CD14-positive monocyte (primary cell): ENCODE results near the gene JDP2. TPM values are rescaled to one million over a fixed set of nuclear protein-coding genes. Genes with fewer than 3 reads are reported as not detected.

ENCODE experiments used
- DNase-seq, 3 donors: peaks; one replicate each; pipeline ENCODE4 v3.0.0-alpha.2; 2011 to 2022
- H2AFZ ChIP-seq: 2 replicates; pipeline ENCODE4 v1.6.0; 2012; ENCODE audit warnings: mild to moderate bottlenecking, low read depth, low read length, inconsistent platforms; ENCODE audit not compliant: insufficient read depth, poor library complexity, severe bottlenecking
- H3K27ac ChIP-seq, 2 donors: 1 replicate in 1 of 2; 2 replicates in 1 of 2; pipeline ENCODE4 v1.5.1; 2012 to 2013; ENCODE audit warnings: low read length in 2 of 2, control low read depth in 1 of 2, inconsistent platforms in 1 of 2, low read depth in 1 of 2, mild to moderate bottlenecking in 1 of 2
- H3K27me3 ChIP-seq, 2 donors: one replicate each; pipeline versions ENCODE4 v1.6.0 to v1.6.1; 2011 to 2013; ENCODE audit warnings: low read length in 2 of 2; ENCODE audit not compliant: control insufficient read depth in 2 of 2, insufficient read depth in 2 of 2
- H3K36me3 ChIP-seq, 2 donors: replicated peaks in 1 of 2; 1 replicate in 1 of 2; 2 replicates in 1 of 2; pipeline versions ENCODE4 v1.5.1 to v1.6.1; 2012 to 2013; ENCODE audit warnings: low read length in 2 of 2, control low read depth in 1 of 2, inconsistent platforms in 1 of 2, mild to moderate bottlenecking in 1 of 2; ENCODE audit not compliant: insufficient read depth in 2 of 2, control insufficient read depth in 1 of 2
- H3K4me1 ChIP-seq, 2 donors: 1 replicate in 1 of 2; 2 replicates in 1 of 2; pipeline versions ENCODE4 v1.5.1 to v1.6.1; 2012 to 2013; ENCODE audit warnings: low read length in 2 of 2, control low read depth in 1 of 2, inconsistent platforms in 1 of 2, mild to moderate bottlenecking in 1 of 2, moderate library complexity in 1 of 2; ENCODE audit not compliant: insufficient read depth in 2 of 2, control insufficient read depth in 1 of 2
- H3K4me2 ChIP-seq: replicated peaks from 2 replicates; pipeline ENCODE3; 2012; ENCODE audit warnings: low read length, moderate library complexity, mild to moderate bottlenecking; ENCODE audit not compliant: poor library complexity, severe bottlenecking; ENCODE audit errors: extremely low read depth
- H3K4me3 ChIP-seq, 3 experiments: fragments of 200-600 bp in 1 of 3; sonication (generic) in 1 of 3; replicated peaks in 1 of 3; 1 replicate in 2 of 3; 2 replicates in 1 of 3; pipeline ENCODE4 v1.5.1; 2011 to 2013; ENCODE audit warnings: low read length in 3 of 3, mild to moderate bottlenecking in 3 of 3, control low read depth in 2 of 3, low read depth in 2 of 3, inconsistent platforms in 1 of 3, moderate library complexity in 1 of 3
- H3K79me2 ChIP-seq: 2 replicates; pipeline ENCODE4 v1.6.0; 2012; ENCODE audit warnings: mild to moderate bottlenecking, control low read depth, inconsistent platforms, low read length, moderate library complexity; ENCODE audit not compliant: insufficient read depth
- H3K9ac ChIP-seq: 2 replicates; pipeline ENCODE4 v1.6.0; 2017; ENCODE audit warnings: low read length, mild to moderate bottlenecking; ENCODE audit not compliant: insufficient read depth, poor library complexity, severe bottlenecking
- H3K9me3 ChIP-seq, 2 donors: replicated peaks in 1 of 2; 1 replicate in 1 of 2; 2 replicates in 1 of 2; pipeline versions ENCODE4 v1.5.1 to v1.6.1; 2012 to 2013; ENCODE audit warnings: low read length in 2 of 2, control low read depth in 1 of 2; ENCODE audit not compliant: control insufficient read depth in 1 of 2, insufficient read depth in 1 of 2
- H4K20me1 ChIP-seq: 2 replicates; pipeline ENCODE4 v1.6.0; 2012; ENCODE audit warnings: mild to moderate bottlenecking, low read length, control low read depth, moderate library complexity; ENCODE audit not compliant: insufficient read depth
- H3K27ac Mint-ChIP-seq, 7 donors: one replicate each; pipeline ENCODE4 v1.8.0; 2020; ENCODE audit warnings: mild to moderate bottlenecking in 7 of 7, mixed read lengths in 7 of 7, moderate library complexity in 6 of 7, inconsistent platforms in 2 of 7
- H3K27me3 Mint-ChIP-seq, 3 donors: one replicate each; pipeline ENCODE4 v1.8.0; 2021 to 2022; ENCODE audit warnings: low read depth in 3 of 3, mild to moderate bottlenecking in 3 of 3, mixed read lengths in 3 of 3, moderate library complexity in 3 of 3, inconsistent platforms in 1 of 3
- H3K36me3 Mint-ChIP-seq, 2 donors: one replicate each; pipeline ENCODE4 v1.8.0; 2020; ENCODE audit warnings: mixed read lengths in 2 of 2, inconsistent platforms in 1 of 2, mild to moderate bottlenecking in 1 of 2
- H3K4me1 Mint-ChIP-seq: one replicate; pipeline ENCODE4 v1.8.0; 2020; ENCODE audit warnings: mild to moderate bottlenecking, mixed read lengths
- H3K4me3 Mint-ChIP-seq, 2 donors: one replicate each; pipeline ENCODE4 v1.8.0; 2020; ENCODE audit warnings: mild to moderate bottlenecking in 2 of 2, mixed read lengths in 2 of 2, moderate library complexity in 1 of 2
- H3K9me3 Mint-ChIP-seq, 7 donors: one replicate each; pipeline ENCODE4 v1.8.0; 2020 to 2022; ENCODE audit warnings: mixed read lengths in 7 of 7, mild to moderate bottlenecking in 6 of 7, moderate library complexity in 6 of 7, inconsistent platforms in 2 of 7
- WGBS: methylation state at CpG from one replicate; pipeline ENCODE4 v1.1.5; 2013; ENCODE audit warnings: missing lambda C conversion rate; ENCODE audit not compliant: insufficient coverage; 5-methylcytosine and 5-hydroxymethylcytosine counted together
- intact Hi-C, 2 donors: fragments of 100-400 bp; cut with micrococcal nuclease; formaldehyde crosslinking; loops; one replicate each; pipeline versions ENCODE4 v1.15.0 to v1.15.1; 2023
- polyA plus RNA-seq, 3 donors: library from polyadenylated mRNA; depleted of rRNA in 1 of 3; unstranded in 2 of 3; stranded (reverse) in 1 of 3; fragments of 300-500 nt in 2 of 3; fragments of >200 nt in 1 of 3; fragmentation: Illumina TruSeq in 2 of 3; gene quantifications; 1 replicate in 2 of 3; 2 replicates in 1 of 3; pipeline ENCODE4 v1.2.3, GENCODE V29; 2012 to 2021
- TF ChIP-seq, protein P1 (sequence below): fragments of 200-600 bp; IDR thresholded peaks from one replicate; pipeline ENCODE4 v1.8.0; 2022; ENCODE audit warnings: antibody characterized with exemption, mild to moderate bottlenecking

The JDP2 gene
- polyA plus RNA-seq, 3 donors: 3.5 to 69.2 (median 14.2) TPM

DNA sequence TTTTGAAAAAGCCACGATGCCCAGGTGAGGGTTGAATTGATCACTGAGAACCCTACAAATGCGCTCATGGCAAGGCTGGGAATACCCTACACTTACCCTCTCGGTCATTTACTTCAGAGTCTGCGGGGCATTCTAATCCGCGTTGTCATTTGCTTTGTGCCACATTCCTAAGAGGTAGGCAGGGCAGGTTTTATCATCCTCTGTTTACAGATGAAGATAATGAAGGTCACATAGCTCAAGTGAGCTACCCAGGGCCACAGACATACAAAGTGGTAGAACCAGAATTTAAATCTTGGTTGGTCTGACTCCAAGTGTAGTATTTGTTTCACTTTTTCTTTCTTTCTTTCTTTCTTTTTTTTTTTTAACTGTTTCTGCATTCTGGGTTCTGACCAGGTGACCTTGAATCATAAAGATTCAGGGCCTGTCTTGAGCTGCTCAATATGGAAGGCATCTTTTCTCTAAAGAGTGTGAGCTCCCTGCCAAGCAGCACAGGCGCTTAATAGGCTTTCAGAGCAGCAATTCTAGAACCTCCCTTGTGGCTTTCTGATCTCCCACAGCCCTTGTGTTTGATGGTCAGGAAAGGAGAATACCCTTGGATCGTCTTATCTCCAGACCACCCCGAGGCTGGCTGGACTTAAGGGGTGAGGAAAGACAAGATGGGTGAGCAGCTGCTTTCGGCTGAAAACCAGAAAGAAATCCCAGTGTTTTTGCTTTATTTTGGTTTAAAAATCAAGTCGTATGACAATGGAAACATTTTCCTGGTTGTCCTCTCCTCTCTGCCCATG is 93.8 kb downstream of the JDP2 start:
- Histone ChIP-seq H3K4me2 (peak overlapping the region; percentile 87), H4K20me1 (peaks cover 20% of the 10 kb centered on the region), H3K79me2 (peaks cover 43% of the 10 kb centered on the region), H3K9ac (peak overlapping the region; percentile 77), H3K9me3 (no peaks in the 10 kb centered on the region), H2AFZ (peak overlapping the region; percentile 89), H3K27me3 (no peaks in the 10 kb centered on the region), H3K27ac (peak overlapping the region; percentile 45 to 88), H3K36me3 (peaks cover 4 to 17% of the 10 kb centered on the region in 2 donors), H3K4me1 (peaks cover 34 to 41% of the 10 kb centered on the region in 2 donors), H3K4me3 (peak overlapping the region; percentile 61 to 89 (median 64))
- H3K4me1 Mint-ChIP-seq: peaks cover 57% of the 10 kb centered on the region
- H3K27me3 Mint-ChIP-seq: peaks cover 0 to 2% (median 0%) of the 10 kb centered on the region in 3 donors
- H3K36me3 Mint-ChIP-seq: peaks cover 18 to 19% of the 10 kb centered on the region in 2 donors
- 13% methylated on average over 2 of the region's 11 CpGs for WGBS
- H3K9me3 Mint-ChIP-seq: peaks cover 0 to 3% (median 2%) of the 10 kb centered on the region in 7 donors
- DNase-seq: peak in 1 of 3 donors; percentile 27
- H3K27ac Mint-ChIP-seq: peak overlapping the region; percentile 78 to 96 (median 88)
- intact Hi-C loops: loop anchor here in 1 of 2 donors (5.0 kb wide), 1 partner anchor 36 kb away; no protein-coding TSS in a partner anchor
- TF ChIP-seq, protein P1, sequence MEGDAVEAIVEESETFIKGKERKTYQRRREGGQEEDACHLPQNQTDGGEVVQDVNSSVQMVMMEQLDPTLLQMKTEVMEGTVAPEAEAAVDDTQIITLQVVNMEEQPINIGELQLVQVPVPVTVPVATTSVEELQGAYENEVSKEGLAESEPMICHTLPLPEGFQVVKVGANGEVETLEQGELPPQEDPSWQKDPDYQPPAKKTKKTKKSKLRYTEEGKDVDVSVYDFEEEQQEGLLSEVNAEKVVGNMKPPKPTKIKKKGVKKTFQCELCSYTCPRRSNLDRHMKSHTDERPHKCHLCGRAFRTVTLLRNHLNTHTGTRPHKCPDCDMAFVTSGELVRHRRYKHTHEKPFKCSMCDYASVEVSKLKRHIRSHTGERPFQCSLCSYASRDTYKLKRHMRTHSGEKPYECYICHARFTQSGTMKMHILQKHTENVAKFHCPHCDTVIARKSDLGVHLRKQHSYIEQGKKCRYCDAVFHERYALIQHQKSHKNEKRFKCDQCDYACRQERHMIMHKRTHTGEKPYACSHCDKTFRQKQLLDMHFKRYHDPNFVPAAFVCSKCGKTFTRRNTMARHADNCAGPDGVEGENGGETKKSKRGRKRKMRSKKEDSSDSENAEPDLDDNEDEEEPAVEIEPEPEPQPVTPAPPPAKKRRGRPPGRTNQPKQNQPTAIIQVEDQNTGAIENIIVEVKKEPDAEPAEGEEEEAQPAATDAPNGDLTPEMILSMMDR: no peak
- H3K4me3 Mint-ChIP-seq: peak overlapping the region; percentile 99

DNA sequence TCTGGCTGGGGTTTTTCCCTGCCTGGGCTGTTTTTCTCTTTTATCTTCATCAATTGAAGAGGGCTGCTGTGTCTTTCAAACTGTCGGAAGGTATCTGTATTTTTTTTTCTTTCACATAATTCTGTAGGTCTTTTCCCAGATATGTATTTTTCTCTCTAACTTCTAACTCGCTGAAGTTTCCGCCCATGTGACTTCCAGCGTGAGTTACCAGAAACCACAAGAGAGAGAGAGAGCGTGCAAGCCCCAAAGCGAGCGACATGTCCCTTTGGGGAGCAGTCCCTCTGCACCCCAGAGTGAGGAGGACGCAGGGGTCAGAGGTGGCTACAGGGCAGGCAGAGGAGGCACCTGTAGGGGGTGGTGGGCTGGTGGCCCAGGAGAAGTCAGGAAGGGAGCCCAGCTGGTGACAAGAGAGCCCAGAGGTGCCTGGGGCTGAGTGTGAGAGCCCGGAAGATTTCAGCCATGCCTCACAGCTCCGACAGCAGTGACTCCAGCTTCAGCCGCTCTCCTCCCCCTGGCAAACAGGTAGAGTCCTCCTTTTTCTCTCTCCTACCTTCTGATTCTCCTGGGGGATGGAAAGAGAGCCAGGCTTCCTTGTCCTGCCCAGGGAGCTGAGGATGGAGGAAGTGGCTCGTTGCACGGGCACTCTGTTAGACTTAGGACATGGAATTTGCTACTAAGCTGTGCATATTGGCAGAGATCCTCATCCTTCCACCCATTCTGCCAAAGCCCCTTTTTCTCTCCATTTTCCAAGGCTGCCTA is 94.6 kb downstream of the JDP2 start, which contains the start of gene BATF:
BATF (plus strand) TSS at position 246 of the 759 bp plus-strand sequence; CDS start at position 460, 214 bp downstream.
- H4K20me1 ChIP-seq: peaks cover 23% of the 10 kb centered on the region
- TF ChIP-seq, protein P1: no peak
- peaks cover 10 to 24% of the 10 kb centered on the region in 2 donors for H3K36me3 ChIP-seq
- peak within 1 kb of the TSS; percentile 45 to 88 for H3K27ac ChIP-seq
- H3K27ac Mint-ChIP-seq: peak within 1 kb of the TSS; percentile 87 to 96 (median 90)
- H3K4me2 ChIP-seq: peak within 1 kb of the TSS; percentile 87
- peaks cover 31 to 41% of the 10 kb centered on the region in 2 donors for H3K4me1 ChIP-seq
- peak within 1 kb of the TSS; percentile 89 for H2AFZ ChIP-seq
- H3K27me3 ChIP-seq: no peaks in the 10 kb centered on the region
- peak within 1 kb of the TSS; percentile 61 to 89 (median 64) for H3K4me3 ChIP-seq
- H3K79me2 ChIP-seq: peaks cover 49% of the 10 kb centered on the region
- peaks cover 24 to 25% of the 10 kb centered on the region in 2 donors for H3K36me3 Mint-ChIP-seq
- WGBS: 3% methylated on average over 5 of the region's 13 CpGs
- H3K4me3 Mint-ChIP-seq: peak within 1 kb of the TSS; percentile 99
- no peaks in the 10 kb centered on the region for H3K9me3 ChIP-seq
- peaks cover 0 to 2% (median under 1%) of the 10 kb centered on the region in 7 donors for H3K9me3 Mint-ChIP-seq
- peaks cover 0 to 2% (median 0%) of the 10 kb centered on the region in 3 donors for H3K27me3 Mint-ChIP-seq
- intact Hi-C loops: loop anchor here in 1 of 2 donors (5.0 kb wide), 1 partner anchor 35 kb away; no protein-coding TSS in a partner anchor
- H3K9ac ChIP-seq: peak within 1 kb of the TSS; percentile 77
- H3K4me1 Mint-ChIP-seq: peaks cover 54% of the 10 kb centered on the region
- peak; percentile 38 to 70 (median 64) for DNase-seq
